ENCODE data around the gene BFSP2. TPM values are rescaled to one million over a fixed set of nuclear protein-coding genes. Genes with fewer than 3 reads are reported as not detected.

BFSP2 gene
- total RNA-seq, 2 donors from 2014 or later = not detected

DNA sequence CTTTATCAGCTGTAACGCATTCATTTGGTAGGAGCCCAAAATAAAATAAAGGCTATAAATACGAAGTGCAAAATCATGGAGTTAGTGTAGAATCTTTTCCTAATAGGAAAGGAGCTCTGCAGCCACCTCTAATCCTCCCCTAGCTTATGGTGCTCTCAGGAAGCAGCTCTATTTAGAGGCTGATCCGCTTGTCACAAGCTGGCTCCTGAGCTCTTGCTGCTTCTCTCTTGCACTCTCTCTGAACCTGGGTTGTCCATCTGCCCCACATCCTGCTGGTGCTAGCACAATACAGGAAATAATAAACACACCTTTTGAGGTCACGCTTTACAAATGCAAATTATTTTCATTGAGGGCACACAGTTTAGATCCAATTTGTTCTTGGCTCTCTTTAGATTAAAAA lies 37.3 kb upstream of the BFSP2 start:
- Histone ChIP-seq H3K27ac (no peak overlapping the region), H3K9me3 (no peaks in the 10 kb centered on the region), H3K4me3 (no peak overlapping the region), H3K4me1 (replicated peaks) (no peaks in the 10 kb centered on the region), H3K27me3 (replicated peaks; ENCODE audit: insufficient read depth) (no peaks in the 10 kb centered on the region), H3K36me3 (no peaks in the 10 kb centered on the region)
- intact Hi-C loops (cut with DNase I) = no loop called here
- 83% methylated on average over 4 of the region's 4 CpGs for WGBS
- no peak for DNase-seq (ENCODE audit: low spot score)
- TF ChIP-seq POLR2A (IDR thresholded peaks at IDR 0.05) = no peak
- TF ChIP-seq, protein P1, sequence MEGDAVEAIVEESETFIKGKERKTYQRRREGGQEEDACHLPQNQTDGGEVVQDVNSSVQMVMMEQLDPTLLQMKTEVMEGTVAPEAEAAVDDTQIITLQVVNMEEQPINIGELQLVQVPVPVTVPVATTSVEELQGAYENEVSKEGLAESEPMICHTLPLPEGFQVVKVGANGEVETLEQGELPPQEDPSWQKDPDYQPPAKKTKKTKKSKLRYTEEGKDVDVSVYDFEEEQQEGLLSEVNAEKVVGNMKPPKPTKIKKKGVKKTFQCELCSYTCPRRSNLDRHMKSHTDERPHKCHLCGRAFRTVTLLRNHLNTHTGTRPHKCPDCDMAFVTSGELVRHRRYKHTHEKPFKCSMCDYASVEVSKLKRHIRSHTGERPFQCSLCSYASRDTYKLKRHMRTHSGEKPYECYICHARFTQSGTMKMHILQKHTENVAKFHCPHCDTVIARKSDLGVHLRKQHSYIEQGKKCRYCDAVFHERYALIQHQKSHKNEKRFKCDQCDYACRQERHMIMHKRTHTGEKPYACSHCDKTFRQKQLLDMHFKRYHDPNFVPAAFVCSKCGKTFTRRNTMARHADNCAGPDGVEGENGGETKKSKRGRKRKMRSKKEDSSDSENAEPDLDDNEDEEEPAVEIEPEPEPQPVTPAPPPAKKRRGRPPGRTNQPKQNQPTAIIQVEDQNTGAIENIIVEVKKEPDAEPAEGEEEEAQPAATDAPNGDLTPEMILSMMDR (IDR thresholded peaks at IDR 0.05) = no peak
- TF ChIP-seq POLR2AphosphoS5 (IDR thresholded peaks at IDR 0.05) = no peak

DNA sequence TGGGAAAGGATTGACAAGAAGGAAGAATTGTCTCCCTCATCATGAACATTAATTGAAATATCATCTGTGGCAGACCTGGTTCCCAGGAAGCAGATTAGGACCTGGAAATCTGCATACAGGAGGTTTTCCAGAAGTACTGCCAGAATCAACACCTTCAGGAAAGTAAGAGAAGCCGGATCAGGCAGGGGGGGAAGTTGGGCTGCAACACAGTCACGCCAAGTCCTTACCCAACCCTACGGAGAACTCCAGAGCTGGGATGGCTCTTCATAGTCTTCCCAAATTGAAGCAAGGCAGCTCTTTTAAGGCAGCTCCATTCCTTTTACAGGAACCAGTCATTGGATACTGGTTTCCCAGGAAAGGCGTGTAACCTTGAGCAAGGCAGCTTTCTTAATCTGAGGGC lies 35.2 kb upstream of the BFSP2 start:
- no peak for TF ChIP-seq POLR2A (IDR thresholded peaks at IDR 0.05)
- TF ChIP-seq POLR2AphosphoS5 (IDR thresholded peaks at IDR 0.05) = no peak
- TF ChIP-seq, protein P1 (IDR thresholded peaks at IDR 0.05) = no peak
- H3K36me3 ChIP-seq = no peaks in the 10 kb centered on the region
- H3K9me3 ChIP-seq = no peaks in the 10 kb centered on the region
- no peak overlapping the region for H3K4me3 ChIP-seq
- DNase-seq (ENCODE audit: low spot score) = no peak
- no peak overlapping the region for H3K27ac ChIP-seq
- H3K4me1 ChIP-seq (replicated peaks) = no peaks in the 10 kb centered on the region
- WGBS = 95% methylated on average over 4 of the region's 4 CpGs
- intact Hi-C loops (cut with DNase I) = no loop called here
- H3K27me3 ChIP-seq (replicated peaks; ENCODE audit: insufficient read depth) = no peaks in the 10 kb centered on the region

DNA sequence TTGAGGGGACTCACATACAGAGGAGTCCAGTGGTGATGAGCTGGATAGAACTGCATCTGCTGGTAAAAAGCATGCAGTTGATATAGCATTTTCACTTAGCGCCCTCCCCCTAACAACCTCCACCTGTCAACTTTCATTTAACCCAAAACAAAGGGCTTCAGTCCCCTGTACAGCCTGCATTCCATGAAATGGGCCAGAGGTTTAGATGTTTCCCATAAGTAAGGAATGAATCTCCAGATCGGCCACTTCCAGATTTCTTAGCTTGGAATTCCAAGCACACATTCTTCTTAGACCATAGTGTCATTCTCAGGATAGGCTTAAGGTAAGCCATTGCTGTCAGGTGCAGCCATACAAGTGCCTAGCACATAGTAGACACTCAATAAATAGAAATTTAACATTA lies 32.9 kb upstream of the BFSP2 start:
- DNase-seq (ENCODE audit: low spot score) = no peak

DNA sequence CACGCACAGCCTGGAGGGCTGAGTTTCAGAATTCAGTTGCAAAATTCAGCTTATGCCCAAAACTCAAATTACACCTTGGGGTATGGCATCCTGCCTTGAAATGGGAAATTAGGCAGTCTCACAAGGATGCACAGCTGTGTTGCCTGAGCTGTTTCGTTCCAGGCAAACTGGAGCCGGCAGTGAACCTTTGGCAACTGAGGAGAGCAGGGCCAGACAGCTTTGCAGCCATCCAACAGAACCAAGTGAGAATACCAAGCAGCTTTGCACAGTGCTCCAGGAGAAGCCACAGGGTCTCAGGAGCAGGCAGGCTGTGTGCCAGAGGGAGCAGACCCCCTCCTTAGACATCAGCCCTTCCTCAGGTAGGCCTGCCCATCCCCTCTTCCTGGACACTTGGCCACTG lies 32.5 kb upstream of the BFSP2 start:
- intact Hi-C loops (cut with DNase I) = no loop called here
- TF ChIP-seq POLR2A (IDR thresholded peaks at IDR 0.05) (no peak), POLR2AphosphoS5 (IDR thresholded peaks at IDR 0.05) (no peak)
- TF ChIP-seq, protein P1 (IDR thresholded peaks at IDR 0.05) = no peak

More for the DNA sequence above, 32.9 kb upstream of the BFSP2 start:
- Histone ChIP-seq H3K4me1 (replicated peaks) (no peaks in the 10 kb centered on the region), H3K9me3 (no peaks in the 10 kb centered on the region), H3K27ac (no peak overlapping the region), H3K27me3 (replicated peaks; ENCODE audit: insufficient read depth) (no peaks in the 10 kb centered on the region), H3K36me3 (no peaks in the 10 kb centered on the region), H3K4me3 (no peak overlapping the region)
- WGBS = 100% methylated on average over 2 of the region's 2 CpGs
- no peak for TF ChIP-seq POLR2A (IDR thresholded peaks at IDR 0.05)
- TF ChIP-seq POLR2AphosphoS5 (IDR thresholded peaks at IDR 0.05) = no peak
- TF ChIP-seq, protein P1 (IDR thresholded peaks at IDR 0.05) = no peak
- intact Hi-C loops (cut with DNase I) = no loop called here

DNA sequence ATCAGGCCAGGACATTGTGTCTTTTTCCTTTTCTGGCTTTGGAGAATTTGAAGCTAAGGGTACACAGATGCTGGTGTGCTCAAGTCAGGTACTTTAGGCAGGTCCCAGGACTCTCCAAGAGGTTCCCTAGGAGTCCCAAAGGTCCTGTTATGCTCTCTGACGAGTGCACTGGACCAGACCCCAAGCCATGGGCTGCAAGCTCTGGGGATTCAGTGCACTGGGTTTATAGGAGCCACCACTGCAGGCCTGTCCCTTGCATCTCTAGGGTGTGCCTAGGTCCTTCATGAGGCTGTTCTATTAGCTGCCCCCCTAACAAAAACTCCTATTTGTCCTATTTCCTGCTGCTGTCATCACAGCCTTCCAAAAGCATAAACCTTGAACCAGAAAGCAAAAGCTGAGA lies 31.9 kb upstream of the BFSP2 start:
- no peak overlapping the region for H3K27ac ChIP-seq
- H3K4me1 ChIP-seq (replicated peaks) = no peaks in the 10 kb centered on the region
- DNase-seq (ENCODE audit: low spot score) = no peak
- no peaks in the 10 kb centered on the region for H3K36me3 ChIP-seq
- H3K9me3 ChIP-seq = no peaks in the 10 kb centered on the region
- TF ChIP-seq, protein P1 (IDR thresholded peaks at IDR 0.05) = no peak
- TF ChIP-seq POLR2AphosphoS5 (IDR thresholded peaks at IDR 0.05) (no peak), POLR2A (IDR thresholded peaks at IDR 0.05) (no peak)
- H3K4me3 ChIP-seq = no peak overlapping the region
- intact Hi-C loops (cut with DNase I) = no loop called here
- WGBS = 50% methylated on average over 1 of the region's 1 CpG
- no peaks in the 10 kb centered on the region for H3K27me3 ChIP-seq (replicated peaks; ENCODE audit: insufficient read depth)

More for the DNA sequence above, 32.5 kb upstream of the BFSP2 start:
- no peak for DNase-seq (ENCODE audit: low spot score)
- 82% methylated on average over 3 of the region's 3 CpGs for WGBS
- Histone ChIP-seq H3K4me1 (replicated peaks) (no peaks in the 10 kb centered on the region), H3K27ac (no peak overlapping the region), H3K36me3 (no peaks in the 10 kb centered on the region), H3K27me3 (replicated peaks; ENCODE audit: insufficient read depth) (no peaks in the 10 kb centered on the region), H3K4me3 (no peak overlapping the region), H3K9me3 (no peaks in the 10 kb centered on the region)
